SK-N-SH (cell line): ENCODE data around the gene DIPK1C. TPM values are rescaled to one million over a fixed set of nuclear protein-coding genes. Genes with fewer than 3 reads are reported as not detected.
A peak's percentile ranks its signal among the peaks of the same experiment; 100 is the strongest.

Experiments
- CTCF ChIA-PET: fragments of 300-600, 350-600 bp; formaldehyde crosslinking; extraction: SDS; loops from one replicate; lab custom pipeline; 2021; lab: Yijun Ruan, JAX
- POLR2A ChIA-PET: fragments of 350-600 bp; sonication (Branson Sonifier 250); formaldehyde crosslinking; extraction: SDS; loops from one replicate; lab custom pipeline; 2020; ENCODE audit warnings: antibody characterized with exemption, inconsistent platforms; lab: Yijun Ruan, JAX
- DNase-seq: peaks from one replicate; pipeline ENCODE4 v3.0.0; 2012
- H2AFZ ChIP-seq: fragments of 200-600 bp; sonication (generic); 2 replicates; pipeline ENCODE4 v1.8.1; 2016; ENCODE audit warnings: antibody characterized with exemption, mild to moderate bottlenecking, low read depth
- H3F3A ChIP-seq: fragments of 200-600 bp; sonication (generic); replicated peaks from 2 replicates; pipeline ENCODE3; 2016; ENCODE audit warnings: antibody characterized with exemption, mild to moderate bottlenecking; ENCODE audit not compliant: insufficient read depth
- H3K27ac ChIP-seq, 2 experiments: fragments of 200-500 bp in 1 of 2; fragments of 200-600 bp in 1 of 2; sonication (Bioruptor generic) in 1 of 2; sonication (generic), shearing (Covaris generic) in 1 of 2; 2 replicates each; pipeline versions ENCODE4 v1.5.1 to v1.6.1; 2014 to 2016; ENCODE audit warnings: low read depth in 2 of 2, inconsistent platforms in 1 of 2, low read length in 1 of 2, mild to moderate bottlenecking in 1 of 2, mixed read lengths in 1 of 2
- H3K27me3 ChIP-seq: fragments of 200-600 bp; sonication (generic), shearing (Covaris generic); 2 replicates; pipeline ENCODE4 v1.6.1; 2016; ENCODE audit warnings: mixed run types; ENCODE audit not compliant: insufficient read depth
- H3K36me3 ChIP-seq, 2 experiments: fragments of 200-500 bp in 1 of 2; fragments of 200-600 bp in 1 of 2; sonication (Bioruptor generic) in 1 of 2; sonication (generic) in 1 of 2; replicated peaks in 1 of 2; 2 replicates each; pipeline versions ENCODE3 to v1.5.1; 2014 to 2016; ENCODE audit warnings: low read length in 1 of 2, mild to moderate bottlenecking in 1 of 2; ENCODE audit not compliant: insufficient read depth in 2 of 2, control insufficient read depth in 1 of 2
- H3K4me1 ChIP-seq, 2 experiments: fragments of 200-500 bp in 1 of 2; fragments of 200-600 bp in 1 of 2; sonication (Bioruptor generic) in 1 of 2; sonication (generic), shearing (Covaris generic) in 1 of 2; 2 replicates each; pipeline versions ENCODE4 v1.5.1 to v1.6.1; 2014 to 2016; ENCODE audit warnings: low read depth in 1 of 2, low read length in 1 of 2, mixed run types in 1 of 2; ENCODE audit not compliant: insufficient read depth in 2 of 2, control insufficient read depth in 1 of 2
- H3K4me2 ChIP-seq: fragments of 200-600 bp; sonication (generic), shearing (Covaris generic); 2 replicates; pipeline ENCODE4 v1.6.1; 2017; ENCODE audit warnings: mixed run types
- H3K4me3 ChIP-seq, 2 experiments: fragments of 200-500 bp in 1 of 2; fragments of 200-600 bp in 1 of 2; sonication (Bioruptor generic) in 1 of 2; sonication (generic), shearing (Covaris generic) in 1 of 2; 2 replicates each; pipeline versions ENCODE4 v1.5.1 to v1.8.1; 2014 to 2016; ENCODE audit warnings: low read depth in 2 of 2, inconsistent platforms in 1 of 2, low read length in 1 of 2, mild to moderate bottlenecking in 1 of 2, mixed read lengths in 1 of 2, moderate library complexity in 1 of 2
- H3K79me2 ChIP-seq: fragments of 200-600 bp; sonication (generic); 2 replicates; pipeline ENCODE4 v1.8.1; 2017; ENCODE audit warnings: mild to moderate bottlenecking; ENCODE audit not compliant: insufficient read depth
- H3K9ac ChIP-seq: fragments of 200-600 bp; sonication (generic); 2 replicates; pipeline ENCODE4 v1.6.1; 2017; ENCODE audit warnings: mixed run types
- H3K9me2 ChIP-seq: fragments of 200-600 bp; sonication (generic); 2 replicates; pipeline ENCODE4 v1.6.1; 2017; ENCODE audit warnings: mixed run types
- H3K9me3 ChIP-seq: fragments of 200-600 bp; sonication (generic); 2 replicates; pipeline ENCODE4 v1.6.1; 2017; ENCODE audit warnings: mixed run types, mild to moderate bottlenecking, moderate library complexity
- H4K20me1 ChIP-seq: fragments of 200-600 bp; sonication (generic); 2 replicates; pipeline ENCODE4 v1.6.1; 2017; ENCODE audit warnings: mild to moderate bottlenecking, mixed run types; ENCODE audit not compliant: insufficient read depth
- ELF1 ChIP-seq: IDR thresholded peaks from 2 replicates; pipeline ENCODE4 v1.4.0; 2012
- EP300 ChIP-seq, 2 experiments: IDR thresholded peaks; 2 replicates each; pipeline versions ENCODE4 v1.4.0 to v1.6.1; 2012; ENCODE audit warnings: borderline replicate concordance in 1 of 2, low read depth in 1 of 2, low read length in 1 of 2
- FOXJ3 ChIP-seq: sonication (generic); formaldehyde crosslinking; IDR thresholded peaks from 2 replicates; pipeline ENCODE4 v1.5.1; 2020; ENCODE audit warnings: mild to moderate bottlenecking, missing genetic modification reagents
- FOXM1 ChIP-seq: IDR thresholded peaks from 2 replicates; pipeline ENCODE4 v1.4.0; 2012; ENCODE audit warnings: low read depth, mild to moderate bottlenecking
- GATA2 ChIP-seq: sonication (generic); formaldehyde crosslinking; IDR thresholded peaks from 2 replicates; pipeline ENCODE4 v1.5.0; 2020; ENCODE audit warnings: mild to moderate bottlenecking, missing genetic modification reagents
- NRF1 ChIP-seq: IDR thresholded peaks from 2 replicates; pipeline ENCODE4 v1.6.1; 2012; ENCODE audit warnings: low read depth, mild to moderate bottlenecking, low read length
- RAD21 ChIP-seq: IDR thresholded peaks from 2 replicates; pipeline ENCODE4 v1.6.1; 2012; ENCODE audit warnings: mild to moderate bottlenecking, low read length
- RXRA ChIP-seq: IDR thresholded peaks from 2 replicates; pipeline ENCODE4 v1.4.0; 2012; ENCODE audit warnings: low read depth, mild to moderate bottlenecking, borderline replicate concordance
- SIN3A ChIP-seq: IDR thresholded peaks from 2 replicates; pipeline ENCODE4 v1.6.1; 2012; ENCODE audit warnings: low read depth, mild to moderate bottlenecking, low read length, moderate library complexity, borderline replicate concordance
- SMC3 ChIP-seq: IDR thresholded peaks from 2 replicates; pipeline ENCODE4 v1.6.1; 2012; ENCODE audit warnings: low read depth, low read length, improper control_type of control experiment
- TCF12 ChIP-seq: IDR thresholded peaks from 2 replicates; pipeline ENCODE4 v1.4.0; 2012
- WGBS: methylation state at CpG from one replicate; pipeline ENCODE4 v1.1.6; 2017; ENCODE audit warnings: low lambda C conversion rate; 5-methylcytosine and 5-hydroxymethylcytosine counted together
- polyA plus RNA-seq, 3 experiments: library from polyadenylated mRNA; depleted of rRNA; stranded (reverse); fragments of >200 nt; gene quantifications; 2 replicates each; pipeline ENCODE4 v1.2.3, GENCODE V29; 2012
- TF ChIP-seq, protein P1 (sequence below): IDR thresholded peaks from 2 replicates; pipeline ENCODE4 v1.4.0; 2012; ENCODE audit warnings: low read depth, borderline replicate concordance

The DIPK1C gene
- polyA plus RNA-seq, 1 of the 3 experiments (the other 2 are of a cell fraction): not detected

DNA sequence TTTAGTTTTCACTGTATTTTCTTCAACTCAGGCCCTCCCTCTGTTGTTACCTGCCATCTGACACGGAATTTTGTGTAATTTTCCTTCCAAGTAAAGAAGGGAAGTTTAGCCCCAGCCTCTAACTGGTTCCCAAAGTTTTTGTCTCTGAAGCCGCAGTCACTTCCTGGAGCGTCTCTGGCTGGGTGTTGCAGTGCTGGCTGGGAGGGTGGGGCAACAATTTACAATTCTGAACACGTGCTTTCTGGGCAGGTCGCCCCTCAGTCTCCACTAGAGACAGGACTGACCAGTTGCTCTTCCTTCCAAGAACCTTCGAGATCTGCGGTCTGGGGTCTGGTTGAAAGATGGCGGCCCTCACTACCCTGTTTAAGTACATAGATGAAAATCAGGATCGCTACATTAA is 42.5 kb upstream of the DIPK1C start (continued):
- TF ChIP-seq NRF1: no peak
- TF ChIP-seq, all 33 proteins: peak for 0

DNA sequence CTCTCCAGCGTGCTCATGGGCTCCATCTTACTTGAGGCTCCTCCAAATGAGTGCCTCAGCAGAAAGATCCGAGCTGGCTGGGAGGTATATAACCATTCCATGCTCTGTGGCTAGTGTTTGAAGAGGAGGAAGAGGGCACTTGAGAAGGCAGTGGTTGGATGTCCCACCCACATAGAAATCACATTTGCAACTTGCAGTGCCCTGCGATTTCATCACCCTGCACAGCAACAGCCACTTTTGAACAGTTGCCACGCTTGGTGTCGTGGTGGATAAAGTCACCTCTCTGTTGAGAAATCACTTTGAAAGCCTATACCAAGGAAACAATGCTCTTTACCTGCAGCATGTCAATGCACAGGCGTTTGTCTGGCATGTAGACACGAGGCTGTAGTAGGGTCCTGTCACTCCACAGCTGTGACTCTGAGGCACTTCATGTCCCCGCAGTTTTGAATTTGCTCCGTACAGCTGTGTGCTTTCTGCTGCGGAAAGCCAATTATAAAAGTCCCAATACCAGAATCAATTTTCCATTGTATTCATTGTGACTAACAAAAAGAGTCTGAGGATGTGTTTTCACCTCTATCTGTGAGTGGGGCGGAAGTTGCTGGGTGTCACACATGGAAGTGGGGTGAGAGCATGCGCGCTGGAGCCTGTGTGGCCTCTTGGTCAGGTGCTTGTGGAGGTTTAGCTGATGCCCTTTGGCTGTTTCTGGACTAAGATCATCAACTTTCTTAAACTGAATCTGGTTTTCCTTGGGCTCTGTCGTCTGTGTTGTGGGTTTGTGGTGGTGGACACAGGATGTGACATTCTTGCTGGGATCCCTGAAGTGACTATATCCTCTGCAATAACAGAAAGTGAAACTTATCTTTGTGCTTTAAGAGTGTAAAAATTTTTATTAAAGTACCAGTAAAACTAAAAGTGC is 41.9 kb upstream of the DIPK1C start:
- DNase-seq: no peak
- Histone ChIP-seq H3K9ac (no peak overlapping the region), H3K9me3 (no peaks in the 10 kb centered on the region), H3K9me2 (no peaks in the 10 kb centered on the region), H3K79me2 (peaks cover 30% of the 10 kb centered on the region), H3K4me2 (no peak overlapping the region), H3K36me3 (peaks cover 23 to 27% of the 10 kb centered on the region in 2 experiments), H3K27me3 (peaks cover 1% of the 10 kb centered on the region; the same call in 1 of the 2 replicates), H4K20me1 (no peaks in the 10 kb centered on the region), H3F3A (no peaks in the 10 kb centered on the region), H3K27ac (no peak overlapping the region), H3K4me1 (peaks cover 0 to 4% of the 10 kb centered on the region in 2 experiments; a peak in 1 of 4 replicates), H3K4me3 (no peak overlapping the region), H2AFZ (no peak overlapping the region)
- ChIA-PET POLR2A (interaction anchor here (0.8 kb wide), 1 partner anchor 14 kb away, joined by 4 read pairs; no protein-coding TSS in a partner anchor), CTCF (interaction anchor here (1.7 kb wide), 1 partner anchor 53 kb away, joined by 6 read pairs; no protein-coding TSS in a partner anchor)
- TF ChIP-seq ELF1 (no peak), TCF12 (no peak), EP300 (IDR thresholded peaks at IDR 0.05; ENCODE audit: borderline replicate concordance in 1 of 2, low read depth in 1 of 2, low read length in 1 of 2) (no peak), FOXM1 (no peak)
- 97% methylated on average over 14 of the region's 14 CpGs for WGBS

DNA sequence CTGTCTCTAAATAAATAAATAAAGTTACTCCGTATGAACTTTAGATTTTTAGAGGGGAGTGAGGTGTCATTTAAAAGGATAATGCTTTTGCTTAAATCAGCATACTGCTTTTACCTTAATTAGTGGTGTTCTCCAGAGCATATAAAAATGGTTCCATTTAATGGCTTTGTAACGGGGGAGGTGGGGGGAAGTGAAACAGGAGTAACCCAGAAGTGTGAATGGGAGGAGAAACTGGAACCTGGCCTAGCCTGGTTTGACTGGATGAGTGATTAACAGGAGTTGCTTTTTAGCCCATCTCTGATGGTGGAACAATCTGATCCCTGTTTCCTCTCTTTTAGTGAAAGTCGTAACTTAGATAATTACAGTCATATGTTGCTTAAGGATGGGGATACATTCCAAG is 40.7 kb upstream of the DIPK1C start:
- H3K4me2 ChIP-seq: peak overlapping the region; percentile 84; the same call in 1 of the 2 replicates
- H3K27ac ChIP-seq: no peak overlapping the region
- no peaks in the 10 kb centered on the region for H3K9me3 ChIP-seq
- WGBS: 91% methylated on average over 3 of the region's 3 CpGs
- POLR2A ChIA-PET: no interaction called here
- H3K79me2 ChIP-seq: peaks cover 30% of the 10 kb centered on the region
- no peak for DNase-seq
- peaks cover 8% of the 10 kb centered on the region; the same call in 1 of the 2 replicates for H3K27me3 ChIP-seq
- CTCF ChIA-PET: interaction anchor here (1.6 to 1.7 kb wide), 2 partner anchors 54 to 144 kb away, joined by 4 to 6 read pairs; no protein-coding TSS in a partner anchor
- H2AFZ ChIP-seq: no peak overlapping the region
- H3K36me3 ChIP-seq: peaks cover 20 to 23% of the 10 kb centered on the region in 2 experiments
- H3K4me1 ChIP-seq: peaks cover 0 to 4% of the 10 kb centered on the region in 2 experiments; a peak in 1 of 4 replicates
- no peak for TF ChIP-seq FOXJ3 (CRISPR knock-in tag)
- TF ChIP-seq, protein P1, sequence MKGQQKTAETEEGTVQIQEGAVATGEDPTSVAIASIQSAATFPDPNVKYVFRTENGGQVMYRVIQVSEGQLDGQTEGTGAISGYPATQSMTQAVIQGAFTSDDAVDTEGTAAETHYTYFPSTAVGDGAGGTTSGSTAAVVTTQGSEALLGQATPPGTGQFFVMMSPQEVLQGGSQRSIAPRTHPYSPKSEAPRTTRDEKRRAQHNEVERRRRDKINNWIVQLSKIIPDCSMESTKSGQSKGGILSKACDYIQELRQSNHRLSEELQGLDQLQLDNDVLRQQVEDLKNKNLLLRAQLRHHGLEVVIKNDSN: no peak
- no peak for TF ChIP-seq SMC3
- no peak for TF ChIP-seq RAD21
- no peak for TF ChIP-seq SIN3A
- no peak for TF ChIP-seq RXRA
- no peak for TF ChIP-seq GATA2 (CRISPR knock-in tag)
- no peak overlapping the region for H3K9ac ChIP-seq
- no peaks in the 10 kb centered on the region for H3K9me2 ChIP-seq
- H3F3A ChIP-seq: no peaks in the 10 kb centered on the region
- H4K20me1 ChIP-seq: no peaks in the 10 kb centered on the region
- H3K4me3 ChIP-seq: no peak overlapping the region
